Muscle layer of duodenum (tissue), 2 donors: ENCODE data around the gene CHTOP.

Experiments
- H3K27ac ChIP-seq: one replicate; pipeline ENCODE4 v1.7.0; 2013; ENCODE audit warnings: mild to moderate bottlenecking, low read length
- H3K27me3 ChIP-seq: one replicate; pipeline ENCODE4 v1.7.0; 2013; ENCODE audit warnings: low read depth, mild to moderate bottlenecking, control low read depth, low read length
- H3K36me3 ChIP-seq, 2 donors: one replicate each; pipeline ENCODE4 v1.7.0; 2013; ENCODE audit warnings: low read length in 2 of 2, control low read depth in 1 of 2, mild to moderate bottlenecking in 1 of 2; ENCODE audit not compliant: insufficient read depth in 2 of 2, control insufficient read depth in 1 of 2
- H3K4me1 ChIP-seq, 2 donors: one replicate each; pipeline ENCODE4 v1.7.0; 2013; ENCODE audit warnings: low read length in 2 of 2, mild to moderate bottlenecking in 2 of 2, control low read depth in 1 of 2, moderate library complexity in 1 of 2; ENCODE audit not compliant: insufficient read depth in 2 of 2, control insufficient read depth in 1 of 2
- H3K4me3 ChIP-seq, 2 donors: one replicate each; pipeline ENCODE4 v1.7.0; 2013; ENCODE audit warnings: low read length in 2 of 2, low read depth in 1 of 2, mild to moderate bottlenecking in 1 of 2
- H3K9me3 ChIP-seq, 2 donors: one replicate each; pipeline ENCODE4 v1.7.0; 2013; ENCODE audit warnings: low read length in 2 of 2, control low read depth in 1 of 2, mild to moderate bottlenecking in 1 of 2; ENCODE audit not compliant: control insufficient read depth in 1 of 2
- donor health status: healthy.

CHTOP gene

GRCh38 chr1:153606194-153606593, 27.7 kb upstream of the CHTOP start:
- Histone ChIP-seq H3K9me3 (no peaks in the 10 kb centered on the region), H3K36me3 (peaks cover 16 to 25% of the 10 kb centered on the region in 2 donors), H3K27ac (no peak overlapping the region), H3K27me3 (no peaks in the 10 kb centered on the region), H3K4me3 (no peak overlapping the region), H3K4me1 (peaks cover 12 to 13% of the 10 kb centered on the region in 2 donors)

GRCh38 chr1:153607381-153607780, 26.5 kb upstream of the CHTOP start:
- peaks cover 16 to 25% of the 10 kb centered on the region in 2 donors for H3K36me3 ChIP-seq
- no peak overlapping the region for H3K4me3 ChIP-seq
- no peaks in the 10 kb centered on the region for H3K27me3 ChIP-seq
- H3K4me1 ChIP-seq: peaks cover 13 to 16% of the 10 kb centered on the region in 2 donors
- no peak overlapping the region for H3K27ac ChIP-seq
- no peaks in the 10 kb centered on the region for H3K9me3 ChIP-seq

GRCh38 chr1:153608089-153608682, 25.7 kb upstream of the CHTOP start:
- Histone ChIP-seq H3K27me3 (no peaks in the 10 kb centered on the region), H3K4me1 (peaks cover 14 to 19% of the 10 kb centered on the region in 2 donors), H3K36me3 (peaks cover 16 to 25% of the 10 kb centered on the region in 2 donors), H3K9me3 (no peaks in the 10 kb centered on the region), H3K27ac (peak overlapping the region; percentile 72), H3K4me3 (peak overlapping the region; percentile 21 to 52)

GRCh38 chr1:153608742-153609584, 24.9 kb upstream of the CHTOP start:
- H3K36me3 ChIP-seq: peaks cover 16 to 25% of the 10 kb centered on the region in 2 donors
- H3K4me1 ChIP-seq: peaks cover 18 to 23% of the 10 kb centered on the region in 2 donors
- H3K9me3 ChIP-seq: no peaks in the 10 kb centered on the region
- H3K4me3 ChIP-seq: peak overlapping the region; percentile 21 to 52
- H3K27me3 ChIP-seq: no peaks in the 10 kb centered on the region
- H3K27ac ChIP-seq: peak overlapping the region; percentile 72

- Histone ChIP-seq H3K27ac (peak overlapping the region; percentile 72), H3K27me3 (no peaks in the 10 kb centered on the region), H3K4me3 (peak overlapping the region in 1 of 2 donors; percentile 9), H3K9me3 (no peaks in the 10 kb centered on the region), H3K4me1 (peaks cover 18 to 23% of the 10 kb centered on the region in 2 donors), H3K36me3 (peaks cover 16 to 25% of the 10 kb centered on the region in 2 donors)
Measured at GRCh38 chr1:153609585-153609907, 24.3 kb upstream of the CHTOP start.

GRCh38 chr1:153610334-153610733, 23.5 kb upstream of the CHTOP start:
- Histone ChIP-seq H3K27me3 (no peaks in the 10 kb centered on the region), H3K36me3 (peaks cover 16 to 25% of the 10 kb centered on the region in 2 donors), H3K4me3 (peak overlapping the region in 1 of 2 donors; percentile 9), H3K9me3 (no peaks in the 10 kb centered on the region), H3K27ac (peak overlapping the region; percentile 72), H3K4me1 (peaks cover 18 to 23% of the 10 kb centered on the region in 2 donors)

- no peaks in the 10 kb centered on the region for H3K27me3 ChIP-seq
- H3K27ac ChIP-seq: peak overlapping the region; percentile 98
- no peaks in the 10 kb centered on the region for H3K9me3 ChIP-seq
- peak overlapping the region in 1 of 2 donors; percentile 9 for H3K4me3 ChIP-seq
- H3K36me3 ChIP-seq: peaks cover 16 to 20% of the 10 kb centered on the region in 2 donors
- H3K4me1 ChIP-seq: peaks cover 18 to 23% of the 10 kb centered on the region in 2 donors
Measured at GRCh38 chr1:153610811-153611301, 23.0 kb upstream of the CHTOP start.

GRCh38 chr1:153611356-153611755, 22.5 kb upstream of the CHTOP start:
- Histone ChIP-seq H3K27ac (peak overlapping the region; percentile 98), H3K4me3 (peak overlapping the region; percentile 78 to 89), H3K9me3 (no peaks in the 10 kb centered on the region), H3K4me1 (peaks cover 18 to 23% of the 10 kb centered on the region in 2 donors), H3K27me3 (no peaks in the 10 kb centered on the region), H3K36me3 (peaks cover 16 to 17% of the 10 kb centered on the region in 2 donors)

- Histone ChIP-seq H3K4me3 (peak overlapping the region; percentile 78 to 89), H3K36me3 (peaks cover 8% of the 10 kb centered on the region in 2 donors), H3K27ac (peak overlapping the region; percentile 98), H3K4me1 (peaks cover 25 to 30% of the 10 kb centered on the region in 2 donors), H3K27me3 (no peaks in the 10 kb centered on the region), H3K9me3 (no peaks in the 10 kb centered on the region)
Measured at GRCh38 chr1:153612111-153612754, 21.6 kb upstream of the CHTOP start.

GRCh38 chr1:153612755-153613331, 21.0 kb upstream of the CHTOP start, which contains the start of gene S100A16:
TSS of gene S100A16 (minus strand) at chr1:153613137. CDS start at chr1:153608151, 4,986 bp downstream.
- Histone ChIP-seq H3K27me3 (no peaks in the 10 kb centered on the region), H3K4me1 (peaks cover 25 to 30% of the 10 kb centered on the region in 2 donors)

More at GRCh38 chr1:153612755-153613331, 21.0 kb upstream of the CHTOP start, which contains the start of gene S100A16:
- peak within 1 kb of the TSS; percentile 98 for H3K27ac ChIP-seq
- H3K9me3 ChIP-seq: no peaks in the 10 kb centered on the region
- H3K36me3 ChIP-seq: peaks cover 2% of the 10 kb centered on the region in 2 donors
- H3K4me3 ChIP-seq: peak within 1 kb of the TSS; percentile 78 to 89
